MCF 10A (cell line): Measurements from ENCODE around the gene KCTD14. TPM values are rescaled to one million over a fixed set of nuclear protein-coding genes. Genes with fewer than 3 reads are reported as not detected.
"Not testable (repeated sequence)": the region's sequence is repeated elsewhere in the genome, so short reads cannot be mapped to it uniquely, and the experiment has no call there.

Source experiments
- BruUV-seq: library from RNA; stranded (reverse); fragments of 400-500 nt; replicated peaks from 2 replicates; lab custom pipeline; 2021; lab: Mats Ljungman, UMichigan
- CTCF ChIA-PET: fragments of 300-600 bp; sonication (Branson Sonifier 250); formaldehyde crosslinking; extraction: SDS; loops from one replicate; lab custom pipeline; 2021; ENCODE audit warnings: antibody characterized with exemption, inconsistent platforms; lab: Yijun Ruan, JAX
- POLR2A ChIA-PET: fragments of 300-600, 350-650 bp; sonication (Branson Sonifier 250); formaldehyde crosslinking; extraction: SDS; loops from one replicate; lab custom pipeline; 2020; ENCODE audit warnings: antibody characterized with exemption, inconsistent platforms; lab: Yijun Ruan, JAX
- DNase-seq: peaks from one replicate; pipeline ENCODE4 v3.0.0-alpha.2; 2018; ENCODE audit not compliant: unreplicated experiment
- H3K27ac Mint-ChIP-seq: one replicate; pipeline ENCODE4 v1.8.0; 2022; ENCODE audit warnings: mild to moderate bottlenecking, low read depth, mixed read lengths; ENCODE audit not compliant: unreplicated experiment
- H3K27me3 Mint-ChIP-seq: one replicate; pipeline ENCODE4 v1.8.0; 2022; ENCODE audit warnings: mixed read lengths; ENCODE audit not compliant: insufficient read depth, unreplicated experiment
- H3K36me3 Mint-ChIP-seq: one replicate; pipeline ENCODE4 v1.8.0; 2022; ENCODE audit warnings: mild to moderate bottlenecking, moderate library complexity, mixed read lengths; ENCODE audit not compliant: insufficient read depth, unreplicated experiment
- H3K4me1 Mint-ChIP-seq: one replicate; pipeline ENCODE4 v1.8.0; 2022; ENCODE audit warnings: mixed read lengths; ENCODE audit not compliant: insufficient read depth, unreplicated experiment
- H3K4me3 Mint-ChIP-seq: one replicate; pipeline ENCODE4 v1.8.0; 2022; ENCODE audit warnings: mild to moderate bottlenecking, moderate library complexity, mixed read lengths; ENCODE audit not compliant: unreplicated experiment
- H3K9me3 Mint-ChIP-seq: one replicate; pipeline ENCODE4 v1.8.0; 2022; ENCODE audit warnings: mixed read lengths; ENCODE audit not compliant: unreplicated experiment
- intact Hi-C: fragments of 100-400 bp; cut with micrococcal nuclease; formaldehyde crosslinking; loops from 2 replicates; pipeline ENCODE4 v1.14.1; 2022
- total RNA-seq: library from RNA; stranded (reverse); gene quantifications from 2 replicates; pipeline ENCODE4 v1.2.3, GENCODE V29; 2022
- TF ChIP-seq, protein P1 (sequence below): fragments of 200-600 bp; IDR thresholded peaks from one replicate; pipeline ENCODE4 v1.8.0; 2022; ENCODE audit warnings: antibody characterized with exemption, mild to moderate bottlenecking; ENCODE audit not compliant: unreplicated experiment

Gene KCTD14
- total RNA-seq, 1 experiment from 2014 or later, result 2.2 TPM

DNA sequence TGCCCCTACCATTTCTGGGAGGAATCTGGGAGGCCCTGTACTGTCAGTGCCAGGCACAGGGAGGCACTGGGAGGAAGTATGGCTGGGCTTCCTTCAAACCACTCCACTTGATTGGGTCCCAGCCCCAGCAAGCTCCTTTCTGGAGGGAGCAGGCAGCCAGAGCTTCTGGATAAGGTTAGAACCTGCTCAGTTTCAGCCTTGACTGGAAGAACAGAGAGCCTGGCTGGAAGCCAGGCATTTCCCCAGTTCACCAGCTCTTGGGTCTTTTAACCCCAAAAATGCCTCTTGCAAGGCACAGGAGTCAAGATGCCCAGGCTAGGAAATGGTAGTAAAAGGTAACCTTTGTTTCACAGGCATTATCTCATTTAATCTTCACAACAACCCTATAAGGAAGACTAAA, 9.0 kb upstream of the KCTD14 start:
- peaks cover 24% of the 10 kb centered on the region for H3K4me1 Mint-ChIP-seq
- POLR2A ChIA-PET, result interaction anchor here (0.6 to 3.3 kb wide), 3 partner anchors 9 to 652 kb away, joined by 3 to 9 read pairs (median 6); partner anchors contain the start of gene INTS4
- CTCF ChIA-PET, result interaction anchor here (0.6 to 4.7 kb wide), 4 partner anchors 8 to 209 kb away, joined by 3 to 23 read pairs (median 4); no protein-coding TSS in a partner anchor
- no peak overlapping the region for H3K27ac Mint-ChIP-seq
- DNase-seq, result peak; percentile 38
- H3K4me3 Mint-ChIP-seq, result no peak overlapping the region
- intact Hi-C loops, result no loop called here
- peaks cover 5% of the 10 kb centered on the region for H3K36me3 Mint-ChIP-seq
- TF ChIP-seq, protein P1, sequence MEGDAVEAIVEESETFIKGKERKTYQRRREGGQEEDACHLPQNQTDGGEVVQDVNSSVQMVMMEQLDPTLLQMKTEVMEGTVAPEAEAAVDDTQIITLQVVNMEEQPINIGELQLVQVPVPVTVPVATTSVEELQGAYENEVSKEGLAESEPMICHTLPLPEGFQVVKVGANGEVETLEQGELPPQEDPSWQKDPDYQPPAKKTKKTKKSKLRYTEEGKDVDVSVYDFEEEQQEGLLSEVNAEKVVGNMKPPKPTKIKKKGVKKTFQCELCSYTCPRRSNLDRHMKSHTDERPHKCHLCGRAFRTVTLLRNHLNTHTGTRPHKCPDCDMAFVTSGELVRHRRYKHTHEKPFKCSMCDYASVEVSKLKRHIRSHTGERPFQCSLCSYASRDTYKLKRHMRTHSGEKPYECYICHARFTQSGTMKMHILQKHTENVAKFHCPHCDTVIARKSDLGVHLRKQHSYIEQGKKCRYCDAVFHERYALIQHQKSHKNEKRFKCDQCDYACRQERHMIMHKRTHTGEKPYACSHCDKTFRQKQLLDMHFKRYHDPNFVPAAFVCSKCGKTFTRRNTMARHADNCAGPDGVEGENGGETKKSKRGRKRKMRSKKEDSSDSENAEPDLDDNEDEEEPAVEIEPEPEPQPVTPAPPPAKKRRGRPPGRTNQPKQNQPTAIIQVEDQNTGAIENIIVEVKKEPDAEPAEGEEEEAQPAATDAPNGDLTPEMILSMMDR, result no peak
- no peaks in the 10 kb centered on the region for H3K9me3 Mint-ChIP-seq
- no peaks in the 10 kb centered on the region for H3K27me3 Mint-ChIP-seq
- no TSS peak for BruUV-seq

DNA sequence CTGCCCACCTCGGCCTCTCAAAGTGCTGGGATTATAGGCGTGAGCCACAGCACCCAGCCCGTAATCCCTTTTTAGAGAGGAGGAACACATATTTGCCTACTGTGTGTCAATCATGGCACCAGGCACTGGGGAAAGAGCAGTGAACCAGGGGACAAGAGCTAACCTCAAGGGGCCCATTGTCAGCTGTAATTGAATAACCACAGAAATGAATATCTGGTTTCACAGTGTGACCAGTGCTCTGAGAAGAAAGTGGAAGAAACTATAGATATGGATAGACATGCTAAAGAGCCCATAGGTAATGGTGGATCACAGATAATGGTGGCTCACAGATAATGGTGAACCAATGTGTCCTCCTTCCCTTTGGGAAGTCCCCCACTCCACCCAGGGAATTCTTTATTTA, 8.6 kb upstream of the KCTD14 start:
- BruUV-seq, result no TSS peak
- intact Hi-C loops, result no loop called here
- ChIA-PET POLR2A (interaction anchor here (0.6 to 3.3 kb wide), 4 partner anchors 9 to 652 kb away, joined by 3 to 9 read pairs (median 5); partner anchors contain the start of gene INTS4), CTCF (interaction anchor here (0.6 to 4.7 kb wide), 3 partner anchors 8 to 14 kb away, joined by 3 to 23 read pairs (median 4); no protein-coding TSS in a partner anchor)
- H3K4me3 Mint-ChIP-seq, result no peak overlapping the region
- H3K27me3 Mint-ChIP-seq, result no peaks in the 10 kb centered on the region
- H3K36me3 Mint-ChIP-seq, result peaks cover 5% of the 10 kb centered on the region
- H3K9me3 Mint-ChIP-seq, result no peaks in the 10 kb centered on the region
- no peak for DNase-seq
- H3K27ac Mint-ChIP-seq, result no peak overlapping the region
- H3K4me1 Mint-ChIP-seq, result peaks cover 22% of the 10 kb centered on the region
- TF ChIP-seq, protein P1, result no peak

DNA sequence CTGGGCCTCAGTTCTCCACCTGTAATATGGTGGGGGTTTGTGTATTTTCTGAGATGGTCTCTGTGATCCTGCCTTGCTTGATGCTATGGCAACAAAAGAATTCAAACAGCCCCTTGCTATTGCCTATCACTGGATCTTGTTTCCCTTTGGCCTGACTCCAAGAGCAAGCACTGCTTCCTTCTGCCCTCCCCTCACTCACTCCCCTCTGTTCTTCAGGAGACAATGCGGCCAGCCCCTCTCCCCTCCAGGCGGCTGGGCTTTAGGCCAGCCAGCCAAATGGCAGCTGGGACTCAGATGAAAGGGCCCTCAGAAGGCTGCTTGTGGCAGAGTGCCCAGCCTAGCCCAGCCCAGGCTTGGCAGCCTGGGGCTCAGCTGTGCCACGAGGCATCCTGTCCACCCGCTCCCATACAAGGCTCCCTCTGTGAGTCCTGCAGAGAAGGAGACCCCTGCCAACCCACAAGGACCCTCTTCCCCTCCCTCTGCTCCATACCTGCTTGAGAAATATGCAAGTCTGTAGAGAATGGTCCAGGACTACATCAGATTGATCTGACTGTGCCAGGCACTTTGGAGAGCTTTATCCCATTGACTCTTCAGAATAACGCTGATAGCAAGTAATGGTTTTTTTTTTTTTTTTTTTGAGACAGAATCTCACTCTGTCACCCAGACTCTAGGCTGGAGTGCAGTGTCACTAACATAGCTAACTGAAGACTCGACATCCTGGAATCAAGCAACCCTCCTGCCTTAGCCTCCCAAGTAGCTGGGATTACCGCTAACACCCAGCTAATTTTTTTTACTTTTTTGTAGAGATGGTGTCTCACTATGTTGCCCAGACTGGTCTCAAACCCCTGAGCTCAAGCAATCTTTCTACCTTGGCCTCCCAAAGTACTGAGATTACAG, 7.6 kb upstream of the KCTD14 start:
- H3K27ac Mint-ChIP-seq, result peak overlapping the region; percentile 14
- no peaks in the 10 kb centered on the region for H3K9me3 Mint-ChIP-seq
- ChIA-PET CTCF (interaction anchor here (0.6 to 4.7 kb wide), 3 partner anchors 15 to 29 kb away, joined by 3 to 23 read pairs (median 4); no protein-coding TSS in a partner anchor), POLR2A (interaction anchor here (0.6 to 3.3 kb wide), 5 partner anchors 10 to 207 kb away, joined by 3 to 9 read pairs (median 3); partner anchors contain the start of gene INTS4)
- intact Hi-C loops, result no loop called here
- H3K4me3 Mint-ChIP-seq, result no peak overlapping the region
- peak; percentile 84 for DNase-seq
- H3K36me3 Mint-ChIP-seq, result peaks cover 5% of the 10 kb centered on the region
- no peaks in the 10 kb centered on the region for H3K27me3 Mint-ChIP-seq
- BruUV-seq, result no TSS peak
- peaks cover 22% of the 10 kb centered on the region for H3K4me1 Mint-ChIP-seq
- TF ChIP-seq, protein P1, result no peak

DNA sequence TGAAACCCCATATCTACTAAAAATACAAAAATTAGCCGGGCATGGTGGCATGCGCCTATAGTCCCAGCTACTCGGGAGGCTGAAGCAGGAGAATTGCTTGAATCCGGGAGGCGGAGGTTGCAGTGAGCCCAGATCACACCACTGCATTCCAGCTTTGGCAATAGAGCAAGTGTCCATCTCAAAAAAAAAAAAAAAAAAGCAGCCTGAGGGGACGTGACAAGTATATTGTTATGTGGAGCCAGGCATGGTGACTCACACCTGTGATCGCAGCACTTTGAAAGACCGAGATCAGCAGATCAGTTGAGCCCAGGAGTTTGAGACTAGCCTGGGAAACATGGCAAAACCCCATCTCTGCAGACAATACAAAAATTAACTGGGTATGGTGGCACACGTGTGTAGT, 5.3 kb upstream of the KCTD14 start:
- DNase-seq, result peak; percentile 84
- H3K4me3 Mint-ChIP-seq, H3K36me3 Mint-ChIP-seq, H3K9me3 Mint-ChIP-seq, intact Hi-C loops, H3K27me3 Mint-ChIP-seq, BruUV-seq, H3K27ac Mint-ChIP-seq: not testable (repeated sequence)
- ChIA-PET POLR2A (interaction anchor here (0.8 to 1.2 kb wide), 2 partner anchors 12 to 34 kb away, joined by 4 to 6 read pairs; partner anchors contain the start of gene INTS4), CTCF (interaction anchor here (1.0 to 1.2 kb wide), 2 partner anchors 8 to 18 kb away, joined by 3 read pairs; no protein-coding TSS in a partner anchor)
- H3K4me1 Mint-ChIP-seq, result peaks cover 15% of the 10 kb centered on the region
